NCI-H1417 treated with DMSO at 0.1 percent for 48 hours (cell line): ENCODE data around the gene CDK8.
"Not testable (repeated sequence)": the region's sequence is repeated elsewhere in the genome, so short reads cannot be mapped to it uniquely, and the experiment has no call there.

Source experiments
- DNase-seq: peaks from one replicate; lab custom pipeline; 2025; lab: John Stamatoyannopoulos, UW

CDK8 gene

DNA sequence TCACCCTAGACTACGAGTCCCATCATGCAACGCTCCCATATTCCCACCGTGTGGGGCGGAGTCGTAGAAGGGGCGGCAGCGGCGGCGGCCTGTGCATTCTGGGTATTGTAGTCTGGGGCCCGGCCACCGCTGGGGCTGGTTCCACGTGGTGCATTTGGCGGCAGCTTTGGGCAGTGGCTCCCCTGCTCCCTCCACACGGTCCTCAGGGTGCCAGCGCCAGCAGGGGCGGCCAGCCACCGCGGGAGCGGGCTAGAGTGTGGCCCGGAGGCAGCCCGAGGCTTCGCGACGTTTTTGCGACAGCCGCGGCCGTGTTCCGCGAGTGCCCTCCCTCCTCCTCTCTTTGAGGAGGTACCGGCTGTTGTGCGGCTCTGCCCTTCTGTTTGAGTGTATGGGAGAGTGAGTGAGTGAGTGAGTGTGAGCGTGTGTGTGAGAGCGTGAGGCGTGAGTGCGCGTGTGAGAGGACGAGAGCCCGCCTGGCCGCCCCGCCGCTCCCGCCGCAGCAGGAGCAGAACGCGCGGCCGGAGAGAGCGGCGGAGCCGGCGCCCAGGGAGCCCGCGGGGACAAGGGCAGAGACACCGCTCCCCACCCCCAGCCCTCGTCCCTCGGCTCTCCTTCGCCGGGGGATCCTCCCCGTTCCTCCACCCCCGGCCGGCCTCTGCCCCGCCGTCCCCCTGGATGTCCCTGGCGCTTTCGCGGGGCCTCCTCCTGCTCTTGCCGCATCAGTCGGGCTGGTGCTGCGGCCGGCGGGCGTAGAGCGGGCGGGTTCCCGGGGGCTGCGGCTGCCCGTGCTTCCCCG, at the start of gene CDK8:
CDK8 (plus strand) TSS at position 343 of the 796 bp plus-strand sequence. CDS start 513 bp downstream, outside the sequence.
- peak; percentile 51 for DNase-seq

- no peak for DNase-seq
Observed at GRCh38 chr13:26208287-26208686, 45.6 kb upstream of the CDK8 start.

- DNase-seq, result no peak
Observed at GRCh38 chr13:26213345-26213744, 40.6 kb upstream of the CDK8 start.

DNA sequence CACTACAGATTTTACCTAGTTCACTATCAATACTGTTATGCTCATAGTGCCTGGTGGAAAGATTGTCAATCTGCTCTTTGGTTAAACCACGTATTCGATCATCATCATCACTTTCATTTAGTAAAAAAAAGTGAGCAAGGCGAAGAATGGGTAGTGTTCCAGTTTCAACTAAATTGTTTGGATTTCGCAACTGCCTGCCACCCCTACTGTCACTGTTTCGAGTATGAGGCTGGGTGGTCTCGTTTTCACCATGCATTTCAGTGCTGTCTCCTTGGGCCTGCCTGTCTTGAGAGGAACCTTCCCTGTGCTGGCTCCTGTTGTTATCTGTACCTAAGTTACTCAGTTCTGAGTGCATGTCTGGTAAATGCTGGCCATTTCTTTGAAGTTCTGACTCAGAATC, 39.9 kb upstream of the CDK8 start:
- DNase-seq, result no peak

DNA sequence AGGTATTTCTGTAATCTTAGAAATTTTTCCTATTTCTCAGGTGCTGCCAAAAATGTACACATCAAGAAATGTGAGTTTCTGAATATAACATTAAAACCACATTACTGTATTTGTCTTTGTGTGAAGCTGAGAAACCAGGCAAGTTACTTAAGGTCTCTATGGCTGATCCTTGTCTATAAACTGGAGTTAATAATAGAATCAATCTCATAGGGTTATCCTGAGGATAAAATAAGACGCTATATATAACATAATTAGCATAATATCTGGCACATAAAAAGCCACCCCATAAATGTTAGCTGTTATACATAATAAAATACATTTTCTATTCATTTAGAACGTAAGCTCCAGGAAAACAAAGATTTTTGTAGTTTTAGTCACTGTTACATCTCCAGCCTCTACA, 37.9 kb upstream of the CDK8 start:
- DNase-seq, result no peak

- no peak for DNase-seq
Observed at GRCh38 chr13:26219726-26220125, 34.2 kb upstream of the CDK8 start.

DNA sequence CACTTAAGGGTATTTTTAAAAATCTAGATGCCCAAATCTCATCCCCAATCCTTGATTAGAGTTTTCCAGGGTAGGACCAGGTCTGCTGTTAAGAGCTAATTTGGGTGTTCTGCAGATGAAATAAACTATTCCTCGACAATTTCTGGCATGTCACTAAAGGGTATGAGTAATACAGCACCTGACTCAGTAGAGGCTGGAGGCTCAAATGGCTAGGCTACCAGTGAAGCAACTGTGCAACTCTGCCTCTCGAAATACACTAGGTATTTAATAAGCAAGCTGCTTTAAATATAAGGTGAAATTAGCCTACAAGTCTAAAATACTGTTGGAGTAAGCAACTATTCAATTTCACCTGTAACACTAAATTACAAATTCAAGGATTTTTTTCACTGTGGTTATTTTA, 33.4 kb upstream of the CDK8 start:
- DNase-seq, result no peak

DNA sequence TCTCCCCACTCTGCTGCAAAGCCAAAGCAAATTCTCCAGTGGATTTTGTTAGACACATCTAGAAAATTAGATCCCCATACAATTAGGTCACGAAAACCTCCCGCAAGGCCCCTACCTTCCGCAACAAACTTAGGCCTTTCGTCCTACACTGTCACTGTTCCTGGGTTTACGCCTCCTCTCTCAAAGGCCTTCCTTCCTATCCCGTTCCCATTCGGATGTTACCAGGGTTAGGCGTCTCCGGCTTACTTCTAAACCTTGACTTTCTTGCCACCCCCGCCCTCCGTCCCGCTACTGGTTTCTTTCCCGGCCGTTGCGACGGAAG, 32.6 kb upstream of the CDK8 start:
- no peak for DNase-seq

DNA sequence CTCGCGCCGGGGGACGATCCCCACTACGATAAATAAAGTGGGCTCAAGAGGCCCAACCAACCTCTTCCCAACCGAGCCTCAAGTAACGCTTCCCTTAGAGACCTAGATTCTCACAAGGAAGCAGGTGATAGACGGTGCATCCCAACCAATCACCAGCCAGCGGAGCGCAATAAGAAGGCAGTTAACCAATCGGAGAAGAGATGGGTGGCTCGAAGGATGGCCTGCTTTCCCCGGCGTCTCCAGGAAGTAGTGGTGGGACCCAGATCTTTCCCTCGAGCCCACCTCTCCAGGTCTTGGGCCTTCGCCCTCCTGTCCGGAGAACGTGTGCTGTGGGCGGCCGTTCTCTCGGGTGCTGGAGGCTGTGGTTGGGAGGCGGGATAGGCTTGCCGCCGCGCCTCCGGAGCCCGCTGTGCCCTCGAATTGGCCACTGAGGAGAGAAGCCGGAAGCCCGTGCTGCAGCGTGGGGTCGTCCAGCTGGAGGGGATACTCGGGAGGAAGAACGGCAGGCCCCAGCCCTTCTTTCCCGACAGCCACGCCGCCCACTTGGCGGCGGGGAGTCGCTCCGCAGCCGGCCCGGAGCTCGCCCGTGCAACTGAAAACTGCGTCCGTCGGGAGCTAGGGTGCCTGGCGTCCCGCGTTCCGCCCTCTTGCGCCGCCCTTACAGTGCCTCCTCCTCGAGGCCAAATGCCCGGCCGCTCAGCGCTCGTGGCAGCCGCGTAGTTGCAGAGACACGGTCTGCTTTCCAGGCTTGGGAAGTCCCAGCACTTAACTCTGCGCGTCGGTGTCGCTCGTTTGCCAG, 32.0 kb upstream of the CDK8 start, which contains the start of gene RNF6:
RNF6 (minus strand) TSS at position 594 of the 799 bp plus-strand sequence. CDS start 2,665 bp downstream, outside the sequence.
- peak; percentile 83 for DNase-seq

GRCh38 chr13:26222520-26223046, 31.3 kb upstream of the CDK8 start:
- no peak for DNase-seq

GRCh38 chr13:26225896-26226617, 27.9 kb upstream of the CDK8 start:
- no peak for DNase-seq

DNA sequence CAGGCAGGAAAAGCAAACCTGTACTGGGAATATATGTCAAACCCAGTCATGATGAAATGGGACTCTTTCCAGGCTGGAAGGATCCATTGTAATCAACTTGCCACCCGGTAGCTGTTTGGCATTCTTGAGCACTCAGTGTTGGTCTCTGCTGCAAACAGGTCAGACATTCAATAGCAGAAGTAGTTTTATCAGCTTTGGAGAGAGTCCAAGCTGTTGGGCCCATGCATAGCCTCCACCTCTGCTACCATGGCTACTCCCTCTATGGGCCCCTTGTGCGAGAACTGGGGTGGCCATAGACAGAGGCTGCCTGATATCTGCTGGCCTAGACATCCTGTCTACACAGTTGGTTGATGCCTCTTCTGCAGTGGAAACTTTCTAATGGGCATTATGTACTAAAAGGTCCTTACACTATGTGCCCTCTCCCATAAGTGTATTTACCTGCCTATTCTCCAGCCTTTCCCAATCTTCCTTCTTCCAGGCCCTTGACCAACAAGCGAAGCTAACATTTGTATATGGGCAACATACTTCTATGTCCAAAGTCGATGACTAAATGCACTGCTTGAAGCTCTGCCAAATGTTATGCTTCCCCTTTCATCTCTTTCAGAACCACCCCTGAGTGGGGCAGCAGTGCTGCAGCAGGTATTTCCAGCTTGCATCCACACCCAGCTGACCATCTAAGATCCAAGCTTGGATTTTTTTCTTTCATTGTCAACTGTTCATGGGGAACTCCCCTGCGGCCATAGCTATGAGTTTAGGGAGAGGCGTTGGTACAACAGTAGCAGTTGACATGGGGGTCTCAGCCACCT, 26.6 kb upstream of the CDK8 start:
- no peak for DNase-seq

DNA sequence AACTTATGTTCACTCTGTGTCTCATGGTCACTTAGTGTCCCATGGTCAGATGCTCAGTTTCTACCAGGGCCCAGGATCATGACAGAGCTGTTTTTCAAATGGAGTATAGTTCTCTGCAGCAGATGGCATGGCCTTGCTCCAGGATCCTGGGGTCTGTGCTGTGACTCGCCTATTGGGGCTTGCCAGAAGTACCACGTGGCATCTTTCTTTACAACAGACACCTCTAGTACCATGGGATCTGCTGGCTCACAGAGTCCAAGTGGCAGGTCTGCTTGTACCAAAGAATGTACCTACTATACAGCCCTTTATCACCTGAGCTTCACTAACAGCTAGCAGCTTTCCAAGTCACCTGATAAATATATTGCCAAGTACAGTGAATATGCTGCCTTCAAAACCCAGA, 25.8 kb upstream of the CDK8 start:
- DNase-seq, result no peak

GRCh38 chr13:26229080-26229615, 24.8 kb upstream of the CDK8 start:
- no peak for DNase-seq

- DNase-seq, result no peak
Observed at GRCh38 chr13:26230703-26231102, 23.2 kb upstream of the CDK8 start.

DNA sequence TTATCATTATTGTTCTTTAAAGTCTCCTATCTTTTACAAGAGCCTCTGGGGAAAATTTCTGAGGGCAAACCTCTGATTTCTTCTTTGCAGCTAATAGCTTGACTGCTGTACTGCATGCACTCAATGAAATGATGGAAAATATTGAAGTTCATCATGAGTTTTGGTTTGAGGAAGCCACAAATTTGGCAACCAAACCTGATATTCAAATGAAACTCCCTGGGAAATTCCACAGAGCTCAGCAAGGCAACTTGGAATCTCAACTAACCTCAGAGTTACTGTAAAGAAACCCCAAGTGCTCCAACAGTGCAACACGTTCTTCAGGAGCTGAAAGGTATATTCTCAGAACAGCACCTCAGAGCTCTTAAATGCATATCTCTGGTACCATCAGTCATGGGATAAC, 17.6 kb upstream of the CDK8 start:
- DNase-seq, result no peak

DNA sequence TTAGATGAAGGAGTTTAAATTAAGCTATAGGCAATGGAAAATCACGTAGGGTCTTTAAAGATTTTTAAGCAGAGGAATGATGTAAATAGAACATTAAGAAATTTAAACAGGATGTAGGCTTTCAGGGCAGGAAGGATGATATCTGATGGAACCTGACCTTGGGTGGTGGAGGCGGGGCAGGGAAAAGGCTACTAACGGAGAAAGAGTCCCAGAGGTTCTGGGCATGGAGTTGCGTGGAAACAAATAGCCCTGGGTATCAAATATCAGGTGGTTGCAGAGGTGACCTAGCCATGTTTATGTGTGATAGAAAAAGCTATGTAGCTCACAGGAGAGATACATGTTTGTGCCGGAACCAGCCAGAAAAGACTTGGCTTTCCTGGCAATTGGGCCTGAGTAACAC, 7.8 kb upstream of the CDK8 start:
- no peak for DNase-seq

DNA sequence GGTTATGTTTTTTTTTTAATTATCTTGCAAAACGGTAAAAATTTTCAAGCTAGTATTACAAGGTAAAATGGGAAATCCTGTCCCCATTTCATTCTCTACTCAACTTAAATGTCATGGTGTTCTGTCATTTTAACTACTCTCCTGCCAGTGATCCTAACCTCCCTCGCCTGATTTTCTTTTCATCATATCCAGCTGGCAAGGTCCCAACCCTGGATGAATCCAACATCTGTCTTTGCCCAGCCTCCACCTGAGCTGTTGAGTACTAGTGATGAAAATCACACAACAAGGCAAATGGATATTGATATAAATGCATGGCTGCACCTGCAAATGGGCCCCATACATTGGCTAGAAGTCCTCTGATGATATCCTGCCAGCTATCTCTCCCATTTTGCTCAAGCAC, 6.9 kb upstream of the CDK8 start:
- no peak for DNase-seq

DNA sequence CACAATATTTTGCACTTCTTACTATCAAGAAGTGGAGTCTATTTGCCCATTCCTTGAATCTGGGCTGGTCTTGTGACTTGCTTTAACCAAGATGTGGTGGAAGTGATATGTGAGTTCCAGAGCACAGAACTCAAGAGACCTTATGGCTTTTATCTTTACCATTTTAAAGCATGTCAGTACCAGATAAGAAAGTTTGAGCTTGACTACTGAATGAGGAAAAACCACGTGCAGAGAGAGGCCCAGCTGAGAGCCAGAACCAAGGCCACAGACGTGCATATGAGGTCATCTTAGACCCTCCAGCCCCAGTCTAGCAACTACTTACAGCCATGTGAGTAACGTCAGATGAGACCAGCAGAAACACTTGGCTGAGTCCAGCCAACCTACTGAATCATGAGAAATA, 6.3 kb upstream of the CDK8 start:
- no peak for DNase-seq

DNA sequence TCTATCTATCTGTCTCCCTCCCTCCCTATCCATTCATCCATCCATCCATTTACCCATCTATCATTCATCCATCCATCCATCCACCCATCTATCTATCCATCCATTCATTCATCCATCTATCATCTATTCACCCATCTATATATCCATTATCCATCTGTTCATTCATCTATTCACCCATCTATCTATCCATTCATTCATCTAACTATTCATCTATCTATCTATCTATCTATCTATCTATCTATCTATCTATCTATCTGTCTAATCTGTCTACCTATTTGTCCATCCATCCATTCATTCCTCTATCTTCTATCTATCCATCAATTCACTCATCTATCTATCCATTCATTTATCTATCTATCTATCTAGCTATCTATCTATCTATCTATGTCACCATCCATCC, 4.4 kb upstream of the CDK8 start:
- no peak for DNase-seq

GRCh38 chr13:26252006-26252405, 1.9 kb upstream of the CDK8 start:
- not testable (repeated sequence) for DNase-seq
